HepG2 (cell line): ENCODE data around the gene KLF16. TPM values are rescaled to one million over a fixed set of nuclear protein-coding genes. Genes with fewer than 3 reads are reported as not detected.
A peak's percentile ranks its signal among the peaks of the same experiment; 100 is the strongest.

Experiments used
- ASH2L ChIP-seq: fragments of 300-600, 200-600 bp; sonication (generic); IDR thresholded peaks from 2 replicates; pipeline ENCODE4 v1.7.0; 2017; ENCODE audit warnings: low read depth, mild to moderate bottlenecking, moderate library complexity, mixed read lengths, low read length; ENCODE audit not compliant: insufficient read length
- JUNB ChIP-seq: sonication (generic); formaldehyde crosslinking; IDR thresholded peaks from 2 replicates; pipeline ENCODE4 v1.8.0; 2022; ENCODE audit warnings: missing genetic modification reagents, mild to moderate bottlenecking, borderline replicate concordance
- KDM5B ChIP-seq: sonication (generic); formaldehyde crosslinking; IDR thresholded peaks from 2 replicates; pipeline ENCODE4 v1.4.0; 2020; ENCODE audit warnings: missing genetic modification reagents, mild to moderate bottlenecking, borderline replicate concordance
- MAFK ChIP-seq, 2 experiments: IDR thresholded peaks in 1 of 2; conservative IDR thresholded peaks in 1 of 2; 2 replicates each; pipeline ENCODE4 v1.6.1; 2011; ENCODE audit warnings: improper control_type of control experiment in 2 of 2, low read length in 2 of 2
- MXD1 ChIP-seq: sonication (generic); formaldehyde crosslinking; IDR thresholded peaks from 2 replicates; pipeline ENCODE4 v1.4.0; 2020; ENCODE audit warnings: mild to moderate bottlenecking, missing genetic modification reagents
- NAIF1 ChIP-seq: sonication (generic); formaldehyde crosslinking; IDR thresholded peaks from 2 replicates; pipeline ENCODE4 v1.5.0; 2020; ENCODE audit warnings: mild to moderate bottlenecking, missing genetic modification reagents, borderline replicate concordance
- PHF20 ChIP-seq: sonication (generic); formaldehyde crosslinking; IDR thresholded peaks from 2 replicates; pipeline ENCODE4 v1.5.0; 2020; ENCODE audit warnings: mild to moderate bottlenecking, missing genetic modification reagents
- SMARCE1 ChIP-seq: fragments of 450-650 bp; IDR thresholded peaks from 2 replicates; pipeline ENCODE4 v1.6.1; 2017; ENCODE audit warnings: borderline replicate concordance
- SRSF9 ChIP-seq: fragments of 200-400 bp; formaldehyde crosslinking; IDR thresholded peaks from 2 replicates; pipeline ENCODE4 v1.6.1; 2018; ENCODE audit warnings: borderline replicate concordance, mild to moderate bottlenecking, low read depth, low read length; ENCODE audit not compliant: insufficient read depth, poor library complexity, severe bottlenecking
- TAF15 ChIP-seq: fragments of 200-400 bp; formaldehyde crosslinking; IDR thresholded peaks from one replicate; pipeline ENCODE4 v1.6.1; 2018; ENCODE audit warnings: mild to moderate bottlenecking, low read depth, low read length; ENCODE audit not compliant: poor library complexity, severe bottlenecking
- TRIM22 ChIP-seq: fragments of 450-650 bp; IDR thresholded peaks from 2 replicates; pipeline ENCODE4 v1.6.1; 2017
- ZMYM4 ChIP-seq: sonication (generic); formaldehyde crosslinking; IDR thresholded peaks from 2 replicates; pipeline ENCODE4 v1.8.1; 2023; ENCODE audit warnings: mild to moderate bottlenecking, missing genetic modification reagents
- ZNF10 ChIP-seq: sonication (generic); formaldehyde crosslinking; IDR thresholded peaks from 2 replicates; pipeline ENCODE4 v1.4.0; 2020; ENCODE audit warnings: mild to moderate bottlenecking, low read depth, missing genetic modification reagents, borderline replicate concordance
- ZNF335 ChIP-seq: sonication (generic); formaldehyde crosslinking; IDR thresholded peaks from 2 replicates; pipeline ENCODE4 v1.4.0; 2020; ENCODE audit warnings: missing genetic modification reagents
- ZNF513 ChIP-seq: sonication (generic); formaldehyde crosslinking; conservative IDR thresholded peaks from 2 replicates; pipeline ENCODE4 v1.5.0; 2020; ENCODE audit warnings: missing genetic modification reagents
- ZNF552 ChIP-seq: sonication (generic); formaldehyde crosslinking; IDR thresholded peaks from 2 replicates; pipeline ENCODE4 v1.9.0; 2022; ENCODE audit warnings: missing genetic modification reagents, mild to moderate bottlenecking, borderline replicate concordance
- polyA plus RNA-seq, 8 experiments: library from polyadenylated mRNA; depleted of rRNA in 3 of 8; stranded (reverse) in 7 of 8; unstranded in 1 of 8; fragments of >200 nt; fragmentation: Illumina TruSeq in 4 of 8; extraction: Trizol in 4 of 8; gene quantifications; 2 replicates each; pipeline versions ENCODE4 v1.2.1 to v1.2.3, GENCODE V29; 2011 to 2016; ENCODE audit warnings: low read depth in 4 of 8, missing spikeins in 1 of 8, mixed read lengths in 1 of 8; ENCODE audit not compliant: insufficient read depth in 1 of 8
- total RNA-seq, 5 experiments: library from RNA; depleted of rRNA; stranded (reverse); fragments of >200 nt; fragmentation: Illumina TruSeq; extraction: Trizol; gene quantifications; 2 replicates each; pipeline ENCODE4 v1.2.3, GENCODE V29; 2016; ENCODE audit warnings: low read depth in 1 of 5
- TF ChIP-seq, protein P1 (sequence below): IDR thresholded peaks from 2 replicates; pipeline ENCODE4 v1.6.1; 2016
- TF ChIP-seq, protein P2 (sequence below): sonication (generic); formaldehyde crosslinking; IDR thresholded peaks from 2 replicates; pipeline ENCODE4 v1.5.0; 2020; ENCODE audit warnings: mild to moderate bottlenecking, missing genetic modification reagents, moderate library complexity
- TF ChIP-seq, protein P3 (sequence below): sonication (generic); formaldehyde crosslinking; IDR thresholded peaks from 2 replicates; pipeline ENCODE4 v1.4.0; 2020; ENCODE audit warnings: mild to moderate bottlenecking, missing genetic modification reagents

KLF16 gene
- total and polyA plus RNA-seq, 2 of the 13 experiments (the other 11 are each of a cell fraction or from before 2014, with no cell fraction given), result 3.5 to 6.7 TPM

DNA sequence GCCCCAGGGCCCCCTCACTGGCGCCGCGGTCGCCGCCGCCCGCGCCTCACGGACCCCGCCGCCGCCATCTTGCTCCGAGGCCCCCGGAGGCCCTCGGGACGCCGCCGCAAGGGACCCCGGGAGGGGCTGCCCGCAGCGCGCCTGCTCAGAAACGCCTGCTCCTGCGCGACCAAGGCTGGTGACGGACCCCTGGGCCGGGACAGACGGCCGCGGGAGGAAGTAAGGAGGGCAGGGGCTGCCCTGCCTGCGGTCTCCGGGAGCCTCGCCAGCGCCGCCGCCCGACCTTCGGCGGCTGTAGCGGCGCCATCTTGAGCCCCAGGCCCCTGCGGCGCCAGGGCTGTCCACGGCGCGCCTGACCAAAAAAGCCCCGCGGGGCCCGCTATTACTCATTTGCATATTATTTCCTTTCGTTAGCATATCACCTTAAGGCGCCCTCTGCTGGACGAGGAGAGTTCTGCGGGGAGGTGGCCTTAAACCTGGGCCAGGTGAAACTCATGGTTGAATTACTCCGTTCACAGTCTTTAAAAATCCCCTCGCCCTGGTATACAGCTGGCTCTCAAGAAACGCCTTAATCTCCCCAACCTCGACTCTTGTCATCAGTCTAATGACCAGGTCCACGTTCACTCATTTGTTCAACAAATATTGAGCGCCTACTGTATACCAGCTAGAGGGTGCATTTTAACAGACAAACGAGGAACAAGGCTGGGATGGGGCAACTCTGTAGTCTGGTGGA lies 14.8 kb downstream of the KLF16 start, which contains the start of gene REXO1 (continued):
- TF ChIP-seq SMARCE1 (no peak), ZNF513 (no peak), ASH2L (peak; percentile 94), ZNF552 (no peak), MXD1 (CRISPR knock-in tag) (no peak), TRIM22 (no peak), ZNF10 (no peak), PHF20 (CRISPR knock-in tag) (peak; percentile 77), SRSF9 (no peak), ZMYM4 (CRISPR knock-in tag) (no peak), TAF15 (no peak), MAFK (conservative IDR thresholded peaks at IDR 0.05 in 1 of 2, IDR thresholded peaks at IDR 0.05 in 1 of 2; ENCODE audit: low read length in 2 of 2) (no peak), NAIF1 (CRISPR knock-in tag) (no peak), ZNF335 (peak; percentile 98), JUNB (CRISPR knock-in tag) (no peak), KDM5B (no peak; the same call in 1 of the 2 replicates)
- TF ChIP-seq, protein P1, sequence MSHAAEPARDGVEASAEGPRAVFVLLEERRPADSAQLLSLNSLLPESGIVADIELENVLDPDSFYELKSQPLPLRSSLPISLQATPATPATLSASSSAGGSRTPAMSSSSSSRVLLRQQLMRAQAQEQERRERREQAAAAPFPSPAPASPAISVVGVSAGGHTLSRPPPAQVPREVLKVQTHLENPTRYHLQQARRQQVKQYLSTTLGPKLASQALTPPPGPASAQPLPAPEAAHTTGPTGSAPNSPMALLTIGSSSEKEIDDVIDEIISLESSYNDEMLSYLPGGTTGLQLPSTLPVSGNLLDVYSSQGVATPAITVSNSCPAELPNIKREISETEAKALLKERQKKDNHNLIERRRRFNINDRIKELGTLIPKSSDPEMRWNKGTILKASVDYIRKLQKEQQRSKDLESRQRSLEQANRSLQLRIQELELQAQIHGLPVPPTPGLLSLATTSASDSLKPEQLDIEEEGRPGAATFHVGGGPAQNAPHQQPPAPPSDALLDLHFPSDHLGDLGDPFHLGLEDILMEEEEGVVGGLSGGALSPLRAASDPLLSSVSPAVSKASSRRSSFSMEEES, result no peak
- TF ChIP-seq, protein P2, sequence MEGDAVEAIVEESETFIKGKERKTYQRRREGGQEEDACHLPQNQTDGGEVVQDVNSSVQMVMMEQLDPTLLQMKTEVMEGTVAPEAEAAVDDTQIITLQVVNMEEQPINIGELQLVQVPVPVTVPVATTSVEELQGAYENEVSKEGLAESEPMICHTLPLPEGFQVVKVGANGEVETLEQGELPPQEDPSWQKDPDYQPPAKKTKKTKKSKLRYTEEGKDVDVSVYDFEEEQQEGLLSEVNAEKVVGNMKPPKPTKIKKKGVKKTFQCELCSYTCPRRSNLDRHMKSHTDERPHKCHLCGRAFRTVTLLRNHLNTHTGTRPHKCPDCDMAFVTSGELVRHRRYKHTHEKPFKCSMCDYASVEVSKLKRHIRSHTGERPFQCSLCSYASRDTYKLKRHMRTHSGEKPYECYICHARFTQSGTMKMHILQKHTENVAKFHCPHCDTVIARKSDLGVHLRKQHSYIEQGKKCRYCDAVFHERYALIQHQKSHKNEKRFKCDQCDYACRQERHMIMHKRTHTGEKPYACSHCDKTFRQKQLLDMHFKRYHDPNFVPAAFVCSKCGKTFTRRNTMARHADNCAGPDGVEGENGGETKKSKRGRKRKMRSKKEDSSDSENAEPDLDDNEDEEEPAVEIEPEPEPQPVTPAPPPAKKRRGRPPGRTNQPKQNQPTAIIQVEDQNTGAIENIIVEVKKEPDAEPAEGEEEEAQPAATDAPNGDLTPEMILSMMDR, result peak; percentile 79
- TF ChIP-seq, protein P3, sequence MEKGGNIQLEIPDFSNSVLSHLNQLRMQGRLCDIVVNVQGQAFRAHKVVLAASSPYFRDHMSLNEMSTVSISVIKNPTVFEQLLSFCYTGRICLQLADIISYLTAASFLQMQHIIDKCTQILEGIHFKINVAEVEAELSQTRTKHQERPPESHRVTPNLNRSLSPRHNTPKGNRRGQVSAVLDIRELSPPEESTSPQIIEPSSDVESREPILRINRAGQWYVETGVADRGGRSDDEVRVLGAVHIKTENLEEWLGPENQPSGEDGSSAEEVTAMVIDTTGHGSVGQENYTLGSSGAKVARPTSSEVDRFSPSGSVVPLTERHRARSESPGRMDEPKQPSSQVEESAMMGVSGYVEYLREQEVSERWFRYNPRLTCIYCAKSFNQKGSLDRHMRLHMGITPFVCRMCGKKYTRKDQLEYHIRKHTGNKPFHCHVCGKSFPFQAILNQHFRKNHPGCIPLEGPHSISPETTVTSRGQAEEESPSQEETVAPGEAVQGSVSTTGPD (CRISPR knock-in tag), result no peak
